ENCODE measurements around the gene MBNL1.

Gene MBNL1

GRCh38 chr3:152251916-152252315, 16.8 kb upstream of the MBNL1 start:
- ATAC-seq = no peak
- TF ChIP-seq ZNF8 (CRISPR knock-in tag; IDR thresholded peaks at IDR 0.05) = no peak
- no peak for TF ChIP-seq SNAI2 (CRISPR knock-in tag; IDR thresholded peaks at IDR 0.05)
- TF ChIP-seq, protein P1, sequence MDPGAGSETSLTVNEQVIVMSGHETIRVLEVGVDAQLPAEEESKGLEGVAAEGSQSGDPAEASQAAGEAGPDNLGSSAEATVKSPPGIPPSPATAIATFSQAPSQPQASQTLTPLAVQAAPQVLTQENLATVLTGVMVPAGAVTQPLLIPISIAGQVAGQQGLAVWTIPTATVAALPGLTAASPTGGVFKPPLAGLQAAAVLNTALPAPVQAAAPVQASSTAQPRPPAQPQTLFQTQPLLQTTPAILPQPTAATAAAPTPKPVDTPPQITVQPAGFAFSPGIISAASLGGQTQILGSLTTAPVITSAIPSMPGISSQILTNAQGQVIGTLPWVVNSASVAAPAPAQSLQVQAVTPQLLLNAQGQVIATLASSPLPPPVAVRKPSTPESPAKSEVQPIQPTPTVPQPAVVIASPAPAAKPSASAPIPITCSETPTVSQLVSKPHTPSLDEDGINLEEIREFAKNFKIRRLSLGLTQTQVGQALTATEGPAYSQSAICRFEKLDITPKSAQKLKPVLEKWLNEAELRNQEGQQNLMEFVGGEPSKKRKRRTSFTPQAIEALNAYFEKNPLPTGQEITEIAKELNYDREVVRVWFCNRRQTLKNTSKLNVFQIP (CRISPR knock-in tag; IDR thresholded peaks at IDR 0.05; ENCODE audit: borderline replicate concordance, low read depth) = no peak
- TF ChIP-seq RARB (CRISPR knock-in tag; IDR thresholded peaks at IDR 0.05) = no peak
- TF ChIP-seq TOX (CRISPR knock-in tag; IDR thresholded peaks at IDR 0.05; ENCODE audit: borderline replicate concordance) = no peak
- no peak for TF ChIP-seq CREB5 (CRISPR knock-in tag; IDR thresholded peaks at IDR 0.05; ENCODE audit: low read depth)

GRCh38 chr3:152252755-152253154, 16.0 kb upstream of the MBNL1 start:
- no peak for ATAC-seq
- TF ChIP-seq RARB (CRISPR knock-in tag; IDR thresholded peaks at IDR 0.05) (no peak), SNAI2 (CRISPR knock-in tag; IDR thresholded peaks at IDR 0.05) (no peak), PPARA (CRISPR knock-in tag; IDR thresholded peaks at IDR 0.05; ENCODE audit: borderline replicate concordance) (no peak)

- TF ChIP-seq ISL1 (CRISPR knock-in tag; IDR thresholded peaks at IDR 0.05) (no peak), CSRNP3 (CRISPR knock-in tag; IDR thresholded peaks at IDR 0.05) (no peak), GLIS3 (CRISPR knock-in tag; IDR thresholded peaks at IDR 0.05) (no peak), ESRRG (CRISPR knock-in tag; IDR thresholded peaks at IDR 0.05) (no peak), ZFP3 (CRISPR knock-in tag; IDR thresholded peaks at IDR 0.05) (no peak), CSDC2 (CRISPR knock-in tag; IDR thresholded peaks at IDR 0.05) (no peak), ZFP30 (CRISPR knock-in tag; IDR thresholded peaks at IDR 0.05) (no peak), TCF4 (CRISPR knock-in tag; IDR thresholded peaks at IDR 0.05; ENCODE audit: borderline replicate concordance) (no peak), OSR1 (CRISPR knock-in tag; IDR thresholded peaks at IDR 0.05) (no peak), ARNTL (CRISPR knock-in tag; IDR thresholded peaks at IDR 0.05; ENCODE audit: borderline replicate concordance, low read depth) (no peak), BACH2 (CRISPR knock-in tag; IDR thresholded peaks at IDR 0.05; ENCODE audit: borderline replicate concordance) (no peak), SNAI2 (CRISPR knock-in tag; IDR thresholded peaks at IDR 0.05) (no peak)
- TF ChIP-seq, protein P1 (CRISPR knock-in tag; IDR thresholded peaks at IDR 0.05; ENCODE audit: borderline replicate concordance, low read depth) = no peak
- ATAC-seq = no peak
These were observed 15.2 kb upstream of the MBNL1 start for GRCh38 chr3:152253514-152253913.

GRCh38 chr3:152254041-152254440, 14.7 kb upstream of the MBNL1 start:
- no peak for ATAC-seq
- no peak for TF ChIP-seq OSR1 (CRISPR knock-in tag; IDR thresholded peaks at IDR 0.05)
- TF ChIP-seq SNAI2 (CRISPR knock-in tag; IDR thresholded peaks at IDR 0.05) = no peak
- no peak for TF ChIP-seq TSHZ2 (CRISPR knock-in tag; IDR thresholded peaks at IDR 0.05)
- no peak for TF ChIP-seq CREB5 (CRISPR knock-in tag; IDR thresholded peaks at IDR 0.05; ENCODE audit: low read depth)
- no peak for TF ChIP-seq ZC3H10 (CRISPR knock-in tag; IDR thresholded peaks at IDR 0.05)
- TF ChIP-seq ZNF70 (CRISPR knock-in tag; IDR thresholded peaks at IDR 0.05) = no peak
- TF ChIP-seq ZFP30 (CRISPR knock-in tag; IDR thresholded peaks at IDR 0.05) = no peak
